Neutrophil (primary cell): ENCODE data around the gene LGR5.

Source experiments
- H3K27ac ChIP-seq: fragments of 200-600 bp; sonication (generic); 2 replicates; pipeline ENCODE4 v1.5.1; 2016; ENCODE audit warnings: mild to moderate bottlenecking, moderate library complexity
- H3K27me3 ChIP-seq: fragments of 200-600 bp; sonication (generic); 2 replicates; pipeline ENCODE4 v1.6.0; 2016; ENCODE audit warnings: mild to moderate bottlenecking
- H3K36me3 ChIP-seq: fragments of 200-600 bp; sonication (generic); 2 replicates; pipeline ENCODE4 v1.5.1; 2017
- H3K4me1 ChIP-seq, 2 experiments: fragments of 200-600 bp in 1 of 2; sonication (generic) in 1 of 2; 1 replicate in 1 of 2; 2 replicates in 1 of 2; pipeline versions ENCODE4 v1.5.1 to v1.6.1; 2013 to 2016; ENCODE audit warnings: low read depth in 1 of 2, low read length in 1 of 2, mild to moderate bottlenecking in 1 of 2, moderate library complexity in 1 of 2; ENCODE audit not compliant: control insufficient read depth in 1 of 2, insufficient read depth in 1 of 2
- H3K4me3 ChIP-seq, 2 experiments: fragments of 200-600 bp in 1 of 2; sonication (generic) in 1 of 2; 1 replicate in 1 of 2; 2 replicates in 1 of 2; pipeline ENCODE4 v1.5.1; 2013 to 2016; ENCODE audit warnings: low read depth in 1 of 2, low read length in 1 of 2, mild to moderate bottlenecking in 1 of 2, moderate library complexity in 1 of 2
- H3K9me3 ChIP-seq: fragments of 200-600 bp; sonication (generic); 2 replicates; pipeline ENCODE4 v1.5.1; 2016
- CTCF ChIP-seq: fragments of 200-600 bp; sonication (generic); IDR thresholded peaks from 2 replicates; pipeline ENCODE4 v1.5.1; 2016; ENCODE audit warnings: antibody characterized with exemption

Gene LGR5

DNA sequence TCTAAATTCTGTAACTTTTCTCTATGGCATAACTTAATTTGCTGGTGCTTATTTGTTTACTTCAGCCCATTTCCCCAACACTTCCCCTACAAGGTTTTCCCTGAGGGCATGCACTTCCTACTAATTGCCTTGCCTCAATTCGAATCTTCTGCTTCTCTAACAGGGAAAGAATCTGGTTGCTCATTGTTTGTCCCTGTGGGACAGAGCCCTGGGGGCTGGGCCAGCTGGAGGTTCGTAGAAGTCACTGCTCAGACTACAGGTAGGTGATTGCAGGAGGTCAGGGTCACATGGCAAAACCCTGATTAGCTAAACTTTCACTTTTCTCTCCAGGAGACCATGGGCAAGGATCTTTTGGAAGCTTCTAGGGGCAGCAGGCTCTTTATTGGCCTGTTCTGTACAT, 152.0 kb downstream of the LGR5 start:
- Histone ChIP-seq H3K36me3 (no peaks in the 10 kb centered on the region), H3K4me1 (no peaks in the 10 kb centered on the region), H3K9me3 (no peaks in the 10 kb centered on the region), H3K27me3 (no peaks in the 10 kb centered on the region), H3K27ac (no peak overlapping the region), H3K4me3 (no peak overlapping the region)
- no peak for TF ChIP-seq CTCF

GRCh38 chr12:71592841-71593240, 153.2 kb downstream of the LGR5 start:
- TF ChIP-seq CTCF = no peak
- Histone ChIP-seq H3K4me1 (no peaks in the 10 kb centered on the region), H3K27ac (no peak overlapping the region), H3K9me3 (no peaks in the 10 kb centered on the region), H3K4me3 (no peak overlapping the region), H3K36me3 (no peaks in the 10 kb centered on the region), H3K27me3 (no peaks in the 10 kb centered on the region)

DNA sequence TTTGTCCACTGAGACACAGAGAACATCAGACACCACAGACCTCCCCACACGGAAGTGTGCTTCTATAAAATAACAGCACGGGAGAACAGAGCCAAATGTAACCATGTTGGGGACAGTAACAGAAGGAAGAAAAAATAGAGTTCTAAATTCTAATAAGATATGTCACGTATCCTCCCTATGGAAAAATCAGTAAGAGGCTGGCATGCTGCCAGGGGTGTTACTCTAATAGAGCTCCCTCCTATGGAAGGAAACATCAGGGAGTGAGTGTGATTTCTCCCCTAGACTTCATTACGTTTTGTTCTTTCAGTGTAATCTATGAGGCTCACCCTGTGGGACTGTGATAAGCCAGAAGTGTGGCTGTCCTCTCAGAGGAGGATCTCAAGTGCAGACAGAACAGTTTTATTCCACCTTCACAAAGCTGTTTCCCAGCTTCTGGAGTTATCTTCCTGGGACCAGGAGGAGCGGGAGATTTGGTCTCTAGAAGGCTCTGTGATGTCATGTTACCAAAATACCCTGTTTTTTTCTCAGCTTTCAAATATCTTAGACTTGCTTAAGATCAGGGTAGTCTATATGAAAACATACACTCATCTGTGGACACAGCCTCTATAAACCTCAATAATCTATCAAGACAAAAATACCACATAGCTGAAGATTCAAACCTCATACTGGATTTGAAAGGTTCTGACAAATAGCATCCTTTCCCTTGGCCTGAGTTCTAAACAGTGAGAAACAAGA, 154.8 kb downstream of the LGR5 start:
- H3K4me3 ChIP-seq = no peak overlapping the region
- H3K27ac ChIP-seq = no peak overlapping the region
- no peaks in the 10 kb centered on the region for H3K27me3 ChIP-seq
- no peak for TF ChIP-seq CTCF
- no peaks in the 10 kb centered on the region for H3K4me1 ChIP-seq
- no peaks in the 10 kb centered on the region for H3K9me3 ChIP-seq
- H3K36me3 ChIP-seq = no peaks in the 10 kb centered on the region

- Histone ChIP-seq H3K4me3 (no peak overlapping the region), H3K9me3 (no peaks in the 10 kb centered on the region), H3K4me1 (no peaks in the 10 kb centered on the region), H3K27me3 (no peaks in the 10 kb centered on the region), H3K27ac (no peak overlapping the region), H3K36me3 (no peaks in the 10 kb centered on the region)
- TF ChIP-seq CTCF = no peak
These were observed 159.6 kb downstream of the LGR5 start for GRCh38 chr12:71599210-71599609.

GRCh38 chr12:71601546-71601945, 161.9 kb downstream of the LGR5 start:
- Histone ChIP-seq H3K4me3 (no peak overlapping the region), H3K36me3 (peaks cover 17% of the 10 kb centered on the region), H3K4me1 (no peaks in the 10 kb centered on the region), H3K9me3 (no peaks in the 10 kb centered on the region), H3K27ac (no peak overlapping the region), H3K27me3 (no peaks in the 10 kb centered on the region)
- TF ChIP-seq CTCF = no peak
